SK-N-SH treated with all-trans-retinoic acid at 6 μM for 48 hours (cell line): Measurements from ENCODE around the gene AURKB.
"Not testable (repeated sequence)": the region's sequence is repeated elsewhere in the genome, so short reads cannot be mapped to it uniquely, and the experiment has no call there.

Experiments used
- ATAC-seq: fragments of 200-7000 bp; cut with Tn5 transposase; 3 replicates; pipeline ENCODE4 v1.9.1; 2020; ENCODE audit warnings: mild to moderate bottlenecking, moderate library complexity
- ARNTL ChIP-seq: fragments of 450-650 bp; formaldehyde crosslinking; IDR thresholded peaks from 2 replicates; pipeline ENCODE4 v1.5.0; 2020; ENCODE audit warnings: low read depth, mild to moderate bottlenecking, moderate library complexity, borderline replicate concordance
- BACH2 ChIP-seq: fragments of 250-450 bp; sonication (Bioruptor Pico); IDR thresholded peaks from 2 replicates; pipeline ENCODE4 v1.9.0; 2021; ENCODE audit warnings: mild to moderate bottlenecking, borderline replicate concordance
- CREB5 ChIP-seq: fragments of 250-450 bp; sonication (Bioruptor Pico); IDR thresholded peaks from 2 replicates; pipeline ENCODE4 v1.5.1; 2020; ENCODE audit warnings: low read depth, mild to moderate bottlenecking, moderate library complexity
- CSDC2 ChIP-seq: fragments of 250-450 bp; sonication (Bioruptor Pico); IDR thresholded peaks from 2 replicates; pipeline ENCODE4 v1.5.0; 2020; ENCODE audit warnings: mild to moderate bottlenecking, moderate library complexity
- GLIS3 ChIP-seq: fragments of 250-450 bp; sonication (Bioruptor Pico); IDR thresholded peaks from 2 replicates; pipeline ENCODE4 v1.5.0; 2020; ENCODE audit warnings: mild to moderate bottlenecking, moderate library complexity
- ISL1 ChIP-seq: fragments of 250-450 bp; sonication (Bioruptor Pico); IDR thresholded peaks from 2 replicates; pipeline ENCODE4 v2.1.2; 2022; ENCODE audit warnings: mild to moderate bottlenecking, moderate library complexity
- OSR1 ChIP-seq: fragments of 250-450 bp; sonication (Bioruptor Pico); IDR thresholded peaks from 2 replicates; pipeline ENCODE4 v1.8.0; 2022; ENCODE audit warnings: moderate library complexity, mild to moderate bottlenecking, inconsistent platforms
- PATZ1 ChIP-seq: fragments of 250-450 bp; sonication (Bioruptor Pico); IDR thresholded peaks from 2 replicates; pipeline ENCODE4 v1.8.0; 2020; ENCODE audit warnings: mild to moderate bottlenecking, moderate library complexity, borderline replicate concordance
- POU6F1 ChIP-seq: fragments of 250-450 bp; sonication (Bioruptor Pico); IDR thresholded peaks from 2 replicates; pipeline ENCODE4 v1.8.0; 2021; ENCODE audit warnings: low read depth, mild to moderate bottlenecking, moderate library complexity, borderline replicate concordance
- PPARA ChIP-seq: fragments of 250-450 bp; sonication (Bioruptor Pico); IDR thresholded peaks from 2 replicates; pipeline ENCODE4 v1.5.0; 2020; ENCODE audit warnings: mild to moderate bottlenecking, borderline replicate concordance
- RARB ChIP-seq: fragments of 250-450 bp; sonication (Bioruptor Pico); IDR thresholded peaks from 2 replicates; pipeline ENCODE4 v1.8.0; 2021; ENCODE audit warnings: mild to moderate bottlenecking, moderate library complexity
- SNAI2 ChIP-seq: fragments of 250-450 bp; sonication (Bioruptor Pico); IDR thresholded peaks from 2 replicates; pipeline ENCODE4 v1.5.0; 2020; ENCODE audit warnings: mild to moderate bottlenecking, moderate library complexity
- TCF4 ChIP-seq: fragments of 250-450 bp; sonication (Bioruptor Pico); IDR thresholded peaks from 2 replicates; pipeline ENCODE4 v1.8.0; 2021; ENCODE audit warnings: mild to moderate bottlenecking, moderate library complexity, borderline replicate concordance
- TSHZ2 ChIP-seq: fragments of 250-450 bp; sonication (Bioruptor Pico); IDR thresholded peaks from 2 replicates; pipeline ENCODE4 v1.5.0; 2020; ENCODE audit warnings: mild to moderate bottlenecking, moderate library complexity
- ZC3H10 ChIP-seq: fragments of 250-450 bp; sonication (Bioruptor Pico); IDR thresholded peaks from 2 replicates; pipeline ENCODE4 v1.5.1; 2021; ENCODE audit warnings: mild to moderate bottlenecking, moderate library complexity
- ZFP30 ChIP-seq: fragments of 450-650 bp; formaldehyde crosslinking; IDR thresholded peaks from 2 replicates; pipeline ENCODE4 v1.5.0; 2022; ENCODE audit warnings: mild to moderate bottlenecking, moderate library complexity
- ZNF565 ChIP-seq: fragments of 450-650 bp; formaldehyde crosslinking; conservative IDR thresholded peaks from 2 replicates; pipeline ENCODE4 v1.5.0; 2020; ENCODE audit warnings: low read depth, mild to moderate bottlenecking, moderate library complexity
- ZNF70 ChIP-seq: fragments of 450-650 bp; formaldehyde crosslinking; IDR thresholded peaks from 2 replicates; pipeline ENCODE4 v1.5.0; 2020; ENCODE audit warnings: mild to moderate bottlenecking, moderate library complexity

The AURKB gene

GRCh38 chr17:8254881-8255280 is 44.5 kb upstream of the AURKB start:
- TF ChIP-seq ZNF70 (CRISPR knock-in tag) (no peak), POU6F1 (CRISPR knock-in tag) (no peak), ZFP30 (no peak), TCF4 (CRISPR knock-in tag) (no peak), ARNTL (CRISPR knock-in tag) (no peak), RARB (CRISPR knock-in tag) (no peak), CSDC2 (no peak)

GRCh38 chr17:8253801-8254200 is 43.4 kb upstream of the AURKB start:
- TF ChIP-seq CSDC2 (no peak), TSHZ2 (CRISPR knock-in tag) (no peak)

More at GRCh38 chr17:8254881-8255280, 44.5 kb upstream of the AURKB start:
- ATAC-seq: no peak

GRCh38 chr17:8251411-8251810 is 41.0 kb upstream of the AURKB start:
- not testable (repeated sequence) for ATAC-seq

More at GRCh38 chr17:8253801-8254200, 43.4 kb upstream of the AURKB start:
- ATAC-seq: peak; percentile 34; the same call in 1 of the 3 replicates

- TF ChIP-seq PATZ1 (CRISPR knock-in tag) (no peak), TSHZ2 (CRISPR knock-in tag) (no peak), GLIS3 (CRISPR knock-in tag) (no peak), CSDC2 (no peak), OSR1 (CRISPR knock-in tag) (no peak), SNAI2 (CRISPR knock-in tag) (no peak), ZNF565 (CRISPR knock-in tag) (no peak)
- ATAC-seq: no peak
Observed at GRCh38 chr17:8249621-8250500, 39.5 kb upstream of the AURKB start.

GRCh38 chr17:8248751-8249607 is 38.6 kb upstream of the AURKB start, which contains the start of gene PFAS:
Gene PFAS (plus strand): TSS chr17:8249289. CDS start chr17:8253938, 4,649 bp downstream.
- peak; percentile 68 for ATAC-seq
- TF ChIP-seq CSDC2 (no peak), PATZ1 (CRISPR knock-in tag) (no peak), ZNF565 (CRISPR knock-in tag) (no peak), GLIS3 (CRISPR knock-in tag) (no peak), TCF4 (CRISPR knock-in tag) (no peak), RARB (CRISPR knock-in tag) (no peak), ZC3H10 (CRISPR knock-in tag) (no peak), SNAI2 (CRISPR knock-in tag) (no peak), BACH2 (CRISPR knock-in tag) (no peak), ISL1 (CRISPR knock-in tag) (no peak), ZFP30 (no peak), CREB5 (CRISPR knock-in tag) (no peak), PPARA (CRISPR knock-in tag) (no peak)
